ENCODE data around the gene OPN1MW3.

GRCh38 chrX:154317391-154317995, 60.1 kb downstream of the OPN1MW3 start:
- TF ChIP-seq EZH2phosphoT487 (IDR thresholded peaks at IDR 0.05; ENCODE audit: low read length) (no peak), CTCF (IDR thresholded peaks at IDR 0.05; ENCODE audit: low read length) (peak; percentile 30), EZH2 (optimal IDR thresholded peaks at IDR 0.05; ENCODE audit: low read depth, low read length) (no peak)

Measured in MM.1S (cell line).